Parathyroid adenoma (tissue), 2 donors: Measurements from ENCODE around the gene ANAPC15.

Source experiments
- H2AFZ ChIP-seq: fragments of 300-600 bp; sonication (generic); one replicate; pipeline ENCODE4 v1.7.0; 2017; ENCODE audit warnings: antibody characterized with exemption, mild to moderate bottlenecking
- H3K27ac ChIP-seq: fragments of 300-600 bp; sonication (generic); one replicate; pipeline ENCODE4 v1.7.0; 2017
- H3K27me3 ChIP-seq: fragments of 300-600 bp; sonication (generic); one replicate; pipeline ENCODE4 v1.7.0; 2017; ENCODE audit warnings: low read length; ENCODE audit not compliant: control insufficient read depth, insufficient read depth
- H3K36me3 ChIP-seq: fragments of 300-600 bp; sonication (generic); one replicate; pipeline ENCODE4 v1.7.0; 2017; ENCODE audit warnings: low read length; ENCODE audit not compliant: control insufficient read depth, insufficient read depth
- H3K4me1 ChIP-seq: fragments of 300-600 bp; sonication (generic); one replicate; pipeline ENCODE4 v1.7.0; 2017; ENCODE audit warnings: control low read depth
- H3K4me2 ChIP-seq: fragments of 300-600 bp; sonication (generic); one replicate; pipeline ENCODE4 v1.7.0; 2017; ENCODE audit warnings: low read length
- H3K4me3 ChIP-seq: fragments of 300-600 bp; sonication (generic); one replicate; pipeline ENCODE4 v1.7.0; 2017; ENCODE audit warnings: low read depth, low read length
- H3K79me2 ChIP-seq: fragments of 300-600 bp; sonication (generic); one replicate; pipeline ENCODE4 v1.7.0; 2017; ENCODE audit warnings: control low read depth
- H3K9ac ChIP-seq: fragments of 300-600 bp; sonication (generic); one replicate; pipeline ENCODE4 v1.7.0; 2017; ENCODE audit warnings: mild to moderate bottlenecking
- H3K9me3 ChIP-seq: fragments of 300-600 bp; sonication (generic); one replicate; pipeline ENCODE4 v1.7.0; 2017; ENCODE audit warnings: low read length; ENCODE audit not compliant: control insufficient read depth
- CTCF ChIP-seq: fragments of 300-600 bp; sonication (generic); IDR thresholded peaks from one replicate; pipeline ENCODE4 v1.7.0; 2017; ENCODE audit warnings: antibody characterized with exemption, mild to moderate bottlenecking
- donor health status: primary hyperparathyroidism.

The ANAPC15 gene

GRCh38 chr11:72111300-72112142 is 974 bp downstream of the ANAPC15 start:
- H3K79me2 ChIP-seq: no peaks in the 10 kb centered on the region
- H3K27me3 ChIP-seq: no peaks in the 10 kb centered on the region
- no peaks in the 10 kb centered on the region for H3K9me3 ChIP-seq
- H3K9ac ChIP-seq: peak overlapping the region; percentile 37
- no peaks in the 10 kb centered on the region for H3K36me3 ChIP-seq
- H3K4me3 ChIP-seq: peak overlapping the region; percentile 92
- no peak for TF ChIP-seq CTCF
- peak overlapping the region; percentile 79 for H2AFZ ChIP-seq
- peaks cover 11% of the 10 kb centered on the region for H3K4me1 ChIP-seq
- peak overlapping the region; percentile 95 for H3K4me2 ChIP-seq
- H3K27ac ChIP-seq: peak overlapping the region; percentile 99

GRCh38 chr11:72105888-72106287 is 6.6 kb downstream of the ANAPC15 start, which contains the start of gene TOMT:
TOMT (plus strand) TSS chr11:72105924; CDS start chr11:72105952, 28 bp downstream.
- H3K9ac ChIP-seq: no peak within 1 kb of the TSS
- no peaks in the 10 kb centered on the region for H3K36me3 ChIP-seq
- TF ChIP-seq CTCF: no peak
- H2AFZ ChIP-seq: no peak within 1 kb of the TSS
- peaks cover 5% of the 10 kb centered on the region for H3K4me1 ChIP-seq
- H3K9me3 ChIP-seq: no peaks in the 10 kb centered on the region
- no peaks in the 10 kb centered on the region for H3K27me3 ChIP-seq
- no peak within 1 kb of the TSS for H3K4me2 ChIP-seq
- H3K4me3 ChIP-seq: no peak within 1 kb of the TSS
- H3K27ac ChIP-seq: no peak within 1 kb of the TSS
- H3K79me2 ChIP-seq: peaks cover 9% of the 10 kb centered on the region

GRCh38 chr11:72103754-72104167 is 8.7 kb downstream of the ANAPC15 start:
- H3K79me2 ChIP-seq: peaks cover 12% of the 10 kb centered on the region
- H3K9me3 ChIP-seq: no peaks in the 10 kb centered on the region
- H2AFZ ChIP-seq: peak overlapping the region; percentile 86
- no peaks in the 10 kb centered on the region for H3K27me3 ChIP-seq
- peaks cover 5% of the 10 kb centered on the region for H3K4me1 ChIP-seq
- peak overlapping the region; percentile 45 for H3K4me3 ChIP-seq
- H3K4me2 ChIP-seq: peak overlapping the region; percentile 89
- TF ChIP-seq CTCF: no peak
- no peaks in the 10 kb centered on the region for H3K36me3 ChIP-seq
- no peak overlapping the region for H3K9ac ChIP-seq
- peak overlapping the region; percentile 91 for H3K27ac ChIP-seq

- Histone ChIP-seq H3K27me3 (no peaks in the 10 kb centered on the region), H3K4me3 (peak within 1 kb of the TSS; percentile 87), H3K27ac (peak within 1 kb of the TSS; percentile 91), H3K4me2 (peak within 1 kb of the TSS; percentile 95), H3K79me2 (peaks cover 12% of the 10 kb centered on the region), H3K9ac (peak within 1 kb of the TSS; percentile 87), H2AFZ (peak within 1 kb of the TSS; percentile 86), H3K9me3 (no peaks in the 10 kb centered on the region), H3K36me3 (no peaks in the 10 kb centered on the region), H3K4me1 (peaks cover 5% of the 10 kb centered on the region)
- TF ChIP-seq CTCF: peak; percentile 31
These were observed 9.3 kb downstream of the ANAPC15 start, which contains the start of gene LAMTOR1 for GRCh38 chr11:72102946-72103753. LAMTOR1 (minus strand) TSS chr11:72103297; CDS start chr11:72103224, 73 bp downstream.
